Neural cell (in vitro differentiated cells): Measurements from ENCODE around the gene SLC25A34. TPM values are rescaled to one million over a fixed set of nuclear protein-coding genes. Genes with fewer than 3 reads are reported as not detected.

Source experiments
- H2AFZ ChIP-seq: fragments of 200-600, 300-800 bp; sonication (generic), shearing (Covaris generic); 2 replicates; pipeline ENCODE4 v1.6.0; 2014; ENCODE audit warnings: low read depth, mild to moderate bottlenecking, antibody characterized with exemption, low read length, moderate library complexity
- H3F3A ChIP-seq: fragments of 200-600 bp; shearing (Covaris generic); 2 replicates; pipeline ENCODE4 v1.6.1; 2016; ENCODE audit warnings: mild to moderate bottlenecking, moderate library complexity, mixed read lengths, antibody characterized with exemption, low read length; ENCODE audit not compliant: insufficient read depth, poor library complexity, severe bottlenecking
- H3K27ac ChIP-seq: fragments of 200-600, 300-800 bp; sonication (generic), shearing (Covaris generic); 2 replicates; pipeline ENCODE4 v1.5.1; 2014; ENCODE audit warnings: mild to moderate bottlenecking, low read length, moderate library complexity
- H3K27me3 ChIP-seq: fragments of 300-800, 200-600 bp; sonication (generic), shearing (Covaris generic); 2 replicates; pipeline ENCODE4 v1.6.0; 2014; ENCODE audit warnings: mild to moderate bottlenecking, low read depth, low read length, moderate library complexity; ENCODE audit not compliant: insufficient read depth
- H3K36me3 ChIP-seq: fragments of 300-800, 200-600 bp; sonication (generic), shearing (Covaris generic); 2 replicates; pipeline ENCODE4 v1.5.1; 2014; ENCODE audit warnings: mild to moderate bottlenecking, antibody characterized with exemption, low read length, moderate library complexity; ENCODE audit not compliant: insufficient read depth
- H3K4me2 ChIP-seq: fragments of 300-800, 200-600 bp; sonication (generic), shearing (Covaris generic); 2 replicates; pipeline ENCODE4 v1.6.0; 2014; ENCODE audit warnings: mild to moderate bottlenecking, low read length
- H3K4me3 ChIP-seq: fragments of 300-800, 200-600 bp; sonication (generic), shearing (Covaris generic); 2 replicates; pipeline ENCODE4 v1.5.1; 2014; ENCODE audit warnings: mild to moderate bottlenecking, low read length, moderate library complexity
- H3K79me2 ChIP-seq: fragments of 200-600 bp; shearing (Covaris generic); replicated peaks from 2 replicates; pipeline ENCODE4 v1.6.0; 2014; ENCODE audit warnings: mild to moderate bottlenecking, low read length, moderate library complexity; ENCODE audit not compliant: insufficient read depth
- H3K9ac ChIP-seq: fragments of 300-800, 200-600 bp; sonication (generic), shearing (Covaris generic); 2 replicates; pipeline ENCODE4 v1.6.1; 2016; ENCODE audit warnings: mild to moderate bottlenecking, low read length, mixed read lengths
- H3K9me2 ChIP-seq: fragments of 200-600 bp; shearing (Covaris generic); 2 replicates; pipeline ENCODE4 v1.6.1; 2016; ENCODE audit warnings: mild to moderate bottlenecking, low read length, mixed read lengths; ENCODE audit not compliant: insufficient read depth
- H3K9me3 ChIP-seq: fragments of 200-600, 300-800 bp; sonication (generic), shearing (Covaris generic); 2 replicates; pipeline ENCODE4 v1.6.1; 2016; ENCODE audit warnings: mild to moderate bottlenecking, mixed run types, low read length, moderate library complexity, mixed read lengths
- H4K20me1 ChIP-seq: fragments of 200-600 bp; shearing (Covaris generic); 2 replicates; pipeline ENCODE4 v1.6.1; 2016; ENCODE audit warnings: mild to moderate bottlenecking, mixed run types; ENCODE audit not compliant: insufficient read depth
- EP300 ChIP-seq: fragments of 450-650 bp; conservative IDR thresholded peaks from 2 replicates; pipeline ENCODE4 v1.6.1; 2014; ENCODE audit warnings: antibody characterized with exemption, mild to moderate bottlenecking, moderate library complexity; ENCODE audit not compliant: poor library complexity, severe bottlenecking
- EZH2 ChIP-seq: fragments of 200-600, 300-800 bp; shearing (Covaris generic), sonication (generic); IDR thresholded peaks from 2 replicates; pipeline ENCODE4 v1.6.1; 2014; ENCODE audit warnings: antibody characterized with exemption, low read length, borderline replicate concordance, mild to moderate bottlenecking; ENCODE audit not compliant: insufficient read depth, poor library complexity, severe bottlenecking
- MXI1 ChIP-seq: fragments of 450-650 bp; conservative IDR thresholded peaks from 2 replicates; pipeline ENCODE4 v1.6.1; 2014; ENCODE audit warnings: antibody characterized with exemption, mild to moderate bottlenecking; ENCODE audit not compliant: poor library complexity, severe bottlenecking
- POLR2AphosphoS5 ChIP-seq: IDR thresholded peaks from 2 replicates; pipeline ENCODE4 v1.6.1; 2012
- RAD21 ChIP-seq: fragments of 450-650 bp; conservative IDR thresholded peaks from 2 replicates; pipeline ENCODE4 v1.6.1; 2014; ENCODE audit warnings: antibody characterized with exemption, mild to moderate bottlenecking, moderate library complexity
- SMC3 ChIP-seq: fragments of 450-650 bp; conservative IDR thresholded peaks from 2 replicates; pipeline ENCODE4 v1.6.1; 2014; ENCODE audit warnings: antibody characterized with exemption, mild to moderate bottlenecking, moderate library complexity; ENCODE audit not compliant: poor library complexity
- TAF1 ChIP-seq: IDR thresholded peaks from 2 replicates; pipeline ENCODE4 v1.6.1; 2012; ENCODE audit warnings: low read depth
- polyA plus RNA-seq: library from polyadenylated mRNA; depleted of rRNA; stranded (reverse); fragments of >200 nt; gene quantifications from 2 replicates; pipeline ENCODE4 v1.2.3, GENCODE V29; 2014
- TF ChIP-seq, protein P1 (sequence below): fragments of 450-650 bp; IDR thresholded peaks from 2 replicates; pipeline ENCODE4 v1.5.1; 2014; ENCODE audit warnings: antibody characterized with exemption, mild to moderate bottlenecking, moderate library complexity; ENCODE audit not compliant: poor library complexity, severe bottlenecking
- TF ChIP-seq, protein P2 (sequence below): IDR thresholded peaks from 2 replicates; pipeline ENCODE4 v1.6.1; 2012; ENCODE audit warnings: borderline replicate concordance

The SLC25A34 gene
- polyA plus RNA-seq, 1 donor from 2014 or later = 5.4 TPM

DNA sequence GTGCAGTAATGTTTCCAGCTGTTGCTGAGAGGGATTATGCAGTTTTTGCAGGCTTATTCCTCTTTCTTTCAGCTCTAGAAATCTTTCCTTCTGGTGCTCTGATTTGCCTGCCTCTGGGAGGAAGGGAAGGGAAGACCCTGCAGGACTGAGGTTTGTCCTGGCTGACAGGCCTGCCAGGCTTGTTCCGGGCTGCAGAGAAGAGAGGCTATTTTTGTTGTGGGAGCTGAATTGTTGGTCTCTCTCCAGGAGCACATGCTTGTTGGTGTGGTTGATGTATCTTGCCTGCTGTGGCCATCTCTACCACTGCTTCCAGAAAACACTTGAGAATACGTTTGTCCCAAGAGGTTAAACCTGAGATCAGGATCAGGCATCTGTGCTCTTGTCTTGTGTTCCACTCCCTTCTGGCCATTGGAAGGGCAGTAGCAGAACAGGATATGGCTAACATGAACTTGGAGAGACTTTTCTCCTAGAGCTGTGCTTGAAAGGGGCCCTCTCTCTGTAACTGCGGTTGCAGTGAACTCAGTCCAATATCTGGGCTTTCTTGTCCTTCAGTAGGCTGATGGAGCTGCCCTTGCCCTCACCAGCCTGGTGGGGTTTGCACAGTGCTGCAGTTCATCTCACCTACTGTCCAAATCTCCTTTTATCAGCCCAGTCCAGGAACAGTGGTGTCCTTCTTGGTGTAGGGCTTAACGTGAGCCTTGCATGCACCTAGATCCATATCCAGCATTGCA, 21.5 kb upstream of the SLC25A34 start:
- H3K4me2 ChIP-seq = no peak overlapping the region
- H3K27me3 ChIP-seq = no peaks in the 10 kb centered on the region
- H3K27ac ChIP-seq = no peak overlapping the region
- H3K36me3 ChIP-seq = no peaks in the 10 kb centered on the region
- no peaks in the 10 kb centered on the region for H3K9me3 ChIP-seq
- no peak overlapping the region for H3K4me3 ChIP-seq
- H3K9me2 ChIP-seq = no peaks in the 10 kb centered on the region
- no peaks in the 10 kb centered on the region for H3F3A ChIP-seq
- H3K9ac ChIP-seq = no peak overlapping the region
- H2AFZ ChIP-seq = no peak overlapping the region
- no peaks in the 10 kb centered on the region for H4K20me1 ChIP-seq
- no peaks in the 10 kb centered on the region for H3K79me2 ChIP-seq
- no peak for TF ChIP-seq TAF1
- TF ChIP-seq, protein P1, sequence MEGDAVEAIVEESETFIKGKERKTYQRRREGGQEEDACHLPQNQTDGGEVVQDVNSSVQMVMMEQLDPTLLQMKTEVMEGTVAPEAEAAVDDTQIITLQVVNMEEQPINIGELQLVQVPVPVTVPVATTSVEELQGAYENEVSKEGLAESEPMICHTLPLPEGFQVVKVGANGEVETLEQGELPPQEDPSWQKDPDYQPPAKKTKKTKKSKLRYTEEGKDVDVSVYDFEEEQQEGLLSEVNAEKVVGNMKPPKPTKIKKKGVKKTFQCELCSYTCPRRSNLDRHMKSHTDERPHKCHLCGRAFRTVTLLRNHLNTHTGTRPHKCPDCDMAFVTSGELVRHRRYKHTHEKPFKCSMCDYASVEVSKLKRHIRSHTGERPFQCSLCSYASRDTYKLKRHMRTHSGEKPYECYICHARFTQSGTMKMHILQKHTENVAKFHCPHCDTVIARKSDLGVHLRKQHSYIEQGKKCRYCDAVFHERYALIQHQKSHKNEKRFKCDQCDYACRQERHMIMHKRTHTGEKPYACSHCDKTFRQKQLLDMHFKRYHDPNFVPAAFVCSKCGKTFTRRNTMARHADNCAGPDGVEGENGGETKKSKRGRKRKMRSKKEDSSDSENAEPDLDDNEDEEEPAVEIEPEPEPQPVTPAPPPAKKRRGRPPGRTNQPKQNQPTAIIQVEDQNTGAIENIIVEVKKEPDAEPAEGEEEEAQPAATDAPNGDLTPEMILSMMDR = no peak
- TF ChIP-seq, protein P2, sequence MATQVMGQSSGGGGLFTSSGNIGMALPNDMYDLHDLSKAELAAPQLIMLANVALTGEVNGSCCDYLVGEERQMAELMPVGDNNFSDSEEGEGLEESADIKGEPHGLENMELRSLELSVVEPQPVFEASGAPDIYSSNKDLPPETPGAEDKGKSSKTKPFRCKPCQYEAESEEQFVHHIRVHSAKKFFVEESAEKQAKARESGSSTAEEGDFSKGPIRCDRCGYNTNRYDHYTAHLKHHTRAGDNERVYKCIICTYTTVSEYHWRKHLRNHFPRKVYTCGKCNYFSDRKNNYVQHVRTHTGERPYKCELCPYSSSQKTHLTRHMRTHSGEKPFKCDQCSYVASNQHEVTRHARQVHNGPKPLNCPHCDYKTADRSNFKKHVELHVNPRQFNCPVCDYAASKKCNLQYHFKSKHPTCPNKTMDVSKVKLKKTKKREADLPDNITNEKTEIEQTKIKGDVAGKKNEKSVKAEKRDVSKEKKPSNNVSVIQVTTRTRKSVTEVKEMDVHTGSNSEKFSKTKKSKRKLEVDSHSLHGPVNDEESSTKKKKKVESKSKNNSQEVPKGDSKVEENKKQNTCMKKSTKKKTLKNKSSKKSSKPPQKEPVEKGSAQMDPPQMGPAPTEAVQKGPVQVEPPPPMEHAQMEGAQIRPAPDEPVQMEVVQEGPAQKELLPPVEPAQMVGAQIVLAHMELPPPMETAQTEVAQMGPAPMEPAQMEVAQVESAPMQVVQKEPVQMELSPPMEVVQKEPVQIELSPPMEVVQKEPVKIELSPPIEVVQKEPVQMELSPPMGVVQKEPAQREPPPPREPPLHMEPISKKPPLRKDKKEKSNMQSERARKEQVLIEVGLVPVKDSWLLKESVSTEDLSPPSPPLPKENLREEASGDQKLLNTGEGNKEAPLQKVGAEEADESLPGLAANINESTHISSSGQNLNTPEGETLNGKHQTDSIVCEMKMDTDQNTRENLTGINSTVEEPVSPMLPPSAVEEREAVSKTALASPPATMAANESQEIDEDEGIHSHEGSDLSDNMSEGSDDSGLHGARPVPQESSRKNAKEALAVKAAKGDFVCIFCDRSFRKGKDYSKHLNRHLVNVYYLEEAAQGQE = no peak
- TF ChIP-seq MXI1 = no peak
- no peak for TF ChIP-seq RAD21

DNA sequence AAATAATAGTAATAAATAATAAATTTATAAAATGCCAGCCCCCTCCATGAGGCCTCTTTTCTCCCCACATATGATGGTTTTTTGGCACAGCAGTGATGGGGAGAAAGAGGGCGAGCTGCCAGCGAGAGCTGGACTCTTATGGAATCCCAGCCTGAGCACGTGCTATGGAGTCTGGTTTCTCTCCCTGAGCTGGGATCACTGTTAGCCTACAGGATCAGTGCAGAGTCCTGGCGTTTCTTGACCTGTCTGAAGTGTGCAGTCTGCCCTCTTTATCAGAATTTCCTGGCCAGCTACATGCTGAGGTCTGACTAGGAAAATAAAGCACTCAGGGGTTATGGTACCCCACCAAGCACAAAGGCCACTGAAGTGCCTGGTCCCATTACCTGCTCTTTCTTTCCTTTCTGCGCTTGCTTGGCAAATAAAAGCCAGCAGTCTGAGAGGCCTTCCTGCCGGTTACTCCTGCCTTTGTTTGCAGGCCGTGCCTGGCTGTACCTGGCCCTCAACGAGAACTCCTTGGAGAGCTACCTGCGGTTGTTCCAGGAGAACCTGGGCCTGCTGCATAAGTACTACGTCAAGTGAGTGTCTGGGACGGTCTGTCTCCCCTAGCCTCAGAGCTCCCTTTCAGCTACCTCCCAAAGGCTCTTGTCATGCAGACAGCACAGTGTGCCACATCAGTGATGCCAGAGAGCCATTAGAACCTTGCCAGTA, 18.5 kb upstream of the SLC25A34 start:
- no peak overlapping the region for H3K4me2 ChIP-seq
- H4K20me1 ChIP-seq = no peaks in the 10 kb centered on the region
- no peaks in the 10 kb centered on the region for H3K9me3 ChIP-seq
- H3K36me3 ChIP-seq = no peaks in the 10 kb centered on the region
- H3F3A ChIP-seq = no peaks in the 10 kb centered on the region
- no peaks in the 10 kb centered on the region for H3K27me3 ChIP-seq
- no peaks in the 10 kb centered on the region for H3K79me2 ChIP-seq
- TF ChIP-seq MXI1 (no peak), EZH2 (no peak), SMC3 (no peak), POLR2AphosphoS5 (no peak), RAD21 (no peak), EP300 (no peak), TAF1 (no peak)
- TF ChIP-seq, protein P1 = no peak
- TF ChIP-seq, protein P2 = no peak
- H3K9me2 ChIP-seq = no peaks in the 10 kb centered on the region
- H3K27ac ChIP-seq = no peak overlapping the region
- H2AFZ ChIP-seq = no peak overlapping the region
- no peak overlapping the region for H3K9ac ChIP-seq
- no peak overlapping the region for H3K4me3 ChIP-seq
